Hindlimb muscle (tissue), 1 donor: ENCODE data around the gene RAB5IF. TPM values are rescaled to one million over a fixed set of nuclear protein-coding genes. Genes with fewer than 3 reads are reported as not detected.
"Not testable (repeated sequence)": the region's sequence is repeated elsewhere in the genome, so short reads cannot be mapped to it uniquely, and the experiment has no call there.

Experiments
- DNase-seq: peaks from one replicate; pipeline ENCODE4 v3.0.0-alpha.2; 2013
- polyA plus RNA-seq: library from polyadenylated mRNA; unstranded; fragments of 120-200 nt; gene quantifications from one replicate; pipeline ENCODE4 v1.2.1, GENCODE V29; 2013; ENCODE audit not compliant: insufficient read length

The RAB5IF gene
- polyA plus RNA-seq, 1 donor: 41.2 TPM

DNA sequence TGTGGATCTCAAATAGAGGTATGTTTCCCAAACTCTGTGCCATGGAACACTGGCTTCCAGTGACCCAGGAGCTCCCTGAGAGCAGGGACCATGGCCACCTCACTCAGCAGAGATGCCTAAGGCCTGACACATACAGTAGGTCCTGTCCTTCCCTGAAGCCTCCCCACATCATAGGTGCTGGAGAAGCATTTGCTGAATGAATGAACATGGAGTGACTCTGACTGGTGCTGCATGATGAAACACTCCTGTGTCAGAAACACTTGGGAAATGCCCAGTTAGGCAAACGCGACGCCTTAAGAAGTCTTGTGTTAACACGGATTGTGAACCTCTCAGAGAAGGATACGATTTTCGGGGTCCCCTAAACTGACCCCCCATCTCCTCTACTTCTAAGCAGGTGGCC lies 26.1 kb downstream of the RAB5IF start:
- no peak for DNase-seq

DNA sequence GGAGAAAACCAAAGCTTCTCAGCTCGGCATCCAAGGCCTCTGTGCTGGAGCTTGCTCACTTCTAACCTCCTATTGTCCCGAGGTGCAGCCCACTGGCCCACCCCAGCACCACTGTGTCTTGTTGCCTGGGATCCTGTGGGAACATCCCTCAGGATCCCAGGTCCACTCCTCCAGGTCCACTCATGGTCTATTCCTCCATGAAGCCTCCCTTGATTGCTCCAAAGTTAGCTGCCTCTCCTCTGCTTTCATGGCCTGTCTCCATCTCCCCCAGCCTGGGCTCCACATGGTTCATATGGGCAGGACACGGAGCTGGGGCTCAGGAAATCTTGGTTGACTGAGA lies 26.5 kb downstream of the RAB5IF start:
- no peak for DNase-seq

DNA sequence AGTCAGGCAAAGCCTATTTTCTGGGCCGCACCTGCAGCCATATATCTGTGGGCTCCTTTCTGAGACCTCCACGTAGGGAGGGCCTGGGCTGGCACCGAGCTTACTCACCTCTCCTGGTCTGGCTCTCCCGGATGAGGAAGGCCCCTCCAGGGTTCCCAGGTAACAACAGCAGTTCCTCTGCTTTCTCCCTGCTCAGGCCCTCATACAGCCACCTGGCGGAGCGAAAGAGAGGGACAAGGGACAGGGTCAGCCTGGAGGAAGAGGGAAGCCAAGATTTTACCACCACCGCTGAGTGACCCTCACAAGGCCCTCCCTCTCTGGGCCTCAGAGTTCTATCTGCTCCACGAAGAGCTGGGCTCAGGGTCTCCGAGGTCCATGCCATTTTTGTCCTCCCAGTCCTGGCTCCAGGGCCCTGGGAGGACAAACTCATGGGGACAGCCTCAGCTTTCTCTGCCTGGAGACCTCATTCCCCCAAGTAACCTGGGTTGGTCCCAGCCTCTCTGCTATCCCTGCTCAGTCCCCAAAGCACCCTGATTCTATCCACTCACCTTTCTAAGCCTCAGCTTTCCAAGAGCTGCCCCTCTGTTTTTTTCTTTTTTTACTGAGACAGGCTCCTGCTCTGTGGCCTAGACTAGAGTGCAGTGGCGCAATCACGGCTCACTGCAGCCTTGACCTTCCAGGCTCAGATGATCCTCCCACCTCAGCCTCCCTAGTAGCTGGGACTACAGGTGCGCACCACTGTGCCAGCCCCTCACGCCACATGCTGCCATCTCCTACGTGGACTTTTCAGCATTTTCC lies 27.1 kb downstream of the RAB5IF start:
- DNase-seq: no peak

DNA sequence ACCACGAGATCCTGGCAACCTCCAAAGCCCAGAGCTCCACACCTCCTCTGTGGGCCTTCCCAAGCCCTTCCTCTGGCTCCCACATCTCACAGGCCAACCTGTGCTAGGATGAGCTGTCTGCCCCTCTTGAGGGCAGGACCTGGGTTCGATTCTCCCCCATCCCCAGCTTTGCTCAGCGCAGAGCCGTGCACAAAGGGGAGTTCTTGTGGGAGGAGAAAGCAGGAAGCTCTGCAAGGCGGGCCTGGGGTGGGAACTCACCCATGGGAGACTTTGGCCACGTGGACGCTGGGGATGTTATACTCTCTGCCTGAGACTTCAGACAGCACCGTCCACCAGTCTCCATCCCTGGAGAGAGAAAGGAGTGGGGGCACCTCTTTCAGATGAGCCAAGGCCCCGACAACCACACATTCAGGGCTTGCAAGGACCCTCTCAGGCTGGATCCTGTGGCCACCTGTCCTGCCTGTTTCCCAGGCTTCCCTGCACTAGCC lies 27.8 kb downstream of the RAB5IF start:
- DNase-seq: no peak

- DNase-seq: no peak
Observed at GRCh38 chr20:36634342-36634741, 28.8 kb downstream of the RAB5IF start.

DNA sequence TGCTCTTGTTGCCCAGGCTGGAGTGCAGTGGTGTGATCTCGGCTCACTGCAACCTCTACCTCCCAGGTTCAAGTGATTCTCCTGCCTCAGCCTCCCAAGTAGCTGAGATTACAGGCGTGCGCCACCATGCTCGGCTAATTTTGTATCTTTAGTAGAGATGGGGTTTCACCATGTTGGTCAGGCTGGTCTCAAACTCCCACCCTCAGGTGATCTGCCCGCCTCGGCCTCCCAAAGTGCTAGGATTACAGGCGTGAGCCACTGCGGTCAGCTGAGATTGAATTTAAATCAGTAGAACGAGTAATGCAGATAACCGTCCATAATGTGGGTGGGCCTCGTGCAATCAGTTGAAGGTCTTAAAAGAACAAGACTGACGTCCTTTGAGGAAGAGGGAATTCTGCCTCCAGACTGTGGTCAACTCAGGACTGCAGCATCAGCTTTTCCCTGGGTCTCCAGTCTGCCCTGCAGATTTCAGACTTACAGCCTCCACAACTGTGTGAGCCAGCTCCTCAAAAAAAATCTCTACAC lies 33.4 kb downstream of the RAB5IF start:
- DNase-seq: not testable (repeated sequence)

DNA sequence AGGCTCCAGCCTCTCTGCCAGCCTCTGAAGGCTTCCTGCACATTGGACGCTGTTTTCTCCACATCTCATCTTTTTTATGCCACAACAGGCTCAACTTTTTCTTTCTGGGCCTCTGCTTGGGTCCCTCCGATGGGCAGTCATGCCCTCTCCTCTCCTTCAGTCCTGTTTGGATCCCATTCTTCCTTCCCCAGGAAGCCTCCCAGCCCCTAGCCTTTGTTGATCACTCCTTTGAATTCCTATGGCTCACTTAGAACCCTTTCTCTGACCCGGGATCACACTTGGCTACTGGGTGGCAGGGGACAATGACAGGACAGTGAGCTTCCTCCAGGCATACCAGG lies 35.9 kb downstream of the RAB5IF start:
- no peak for DNase-seq

- no peak for DNase-seq
Observed at GRCh38 chr20:36642136-36642535, 36.6 kb downstream of the RAB5IF start.

DNA sequence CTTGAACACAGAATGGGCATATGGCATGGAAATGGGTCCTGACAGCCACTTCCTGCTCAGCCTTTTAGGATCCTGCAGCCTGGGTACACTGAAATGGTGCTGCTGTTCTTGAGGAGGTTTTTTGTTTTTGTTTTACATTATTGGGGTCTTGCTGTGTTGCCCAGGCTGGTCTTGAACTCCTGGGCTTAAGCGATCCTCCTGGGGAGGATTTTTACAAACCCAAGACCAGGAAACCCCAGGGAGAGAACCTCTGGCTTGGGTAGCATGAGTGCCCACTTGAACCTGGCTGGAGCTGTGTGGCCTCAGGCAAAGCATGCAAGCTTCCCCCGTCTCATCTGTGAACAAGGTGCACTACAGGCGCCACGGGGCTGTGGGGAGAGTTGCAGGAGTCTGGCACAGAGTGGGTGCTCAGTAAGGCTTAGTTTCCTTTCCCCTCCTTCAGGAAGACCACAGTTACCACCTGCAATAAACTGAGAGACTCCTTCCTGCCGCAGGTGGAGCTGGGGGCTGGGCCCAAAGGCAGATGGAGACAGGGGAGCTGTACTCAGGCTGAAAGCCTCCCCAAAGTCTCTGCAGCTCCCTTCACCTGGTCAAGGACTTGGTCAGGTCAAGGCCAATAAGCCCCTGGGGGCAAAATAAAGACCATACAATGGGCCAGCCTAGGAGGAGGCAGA lies 38.6 kb downstream of the RAB5IF start:
- DNase-seq: no peak

DNA sequence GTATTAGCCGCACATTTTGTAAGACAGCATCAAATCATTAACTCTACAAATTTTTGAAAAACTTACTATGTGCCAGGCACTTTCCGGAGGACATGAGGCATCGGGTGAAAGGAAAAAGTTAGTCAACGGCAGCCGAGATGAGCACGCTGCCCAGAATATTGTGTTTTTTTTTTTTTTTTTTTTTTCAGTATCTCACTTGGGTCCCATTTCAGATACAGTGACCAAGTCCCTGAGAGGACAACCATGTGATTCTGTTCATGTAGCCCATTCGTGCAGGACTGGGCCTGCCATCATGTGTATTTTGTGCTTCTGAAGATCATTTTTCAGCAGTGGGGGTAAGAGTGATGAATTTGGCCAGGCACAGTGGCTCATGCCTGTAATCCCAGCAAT lies 39.1 kb downstream of the RAB5IF start:
- DNase-seq: no peak

GRCh38 chr20:36645353-36645752 lies 39.8 kb downstream of the RAB5IF start:
- DNase-seq: no peak

- no peak for DNase-seq
Observed at GRCh38 chr20:36645998-36646397, 40.4 kb downstream of the RAB5IF start, which contains the start of gene SLA2. Gene SLA2 (minus strand): TSS chr20:36646196. CDS start chr20:36641335, 4,861 bp downstream.

DNA sequence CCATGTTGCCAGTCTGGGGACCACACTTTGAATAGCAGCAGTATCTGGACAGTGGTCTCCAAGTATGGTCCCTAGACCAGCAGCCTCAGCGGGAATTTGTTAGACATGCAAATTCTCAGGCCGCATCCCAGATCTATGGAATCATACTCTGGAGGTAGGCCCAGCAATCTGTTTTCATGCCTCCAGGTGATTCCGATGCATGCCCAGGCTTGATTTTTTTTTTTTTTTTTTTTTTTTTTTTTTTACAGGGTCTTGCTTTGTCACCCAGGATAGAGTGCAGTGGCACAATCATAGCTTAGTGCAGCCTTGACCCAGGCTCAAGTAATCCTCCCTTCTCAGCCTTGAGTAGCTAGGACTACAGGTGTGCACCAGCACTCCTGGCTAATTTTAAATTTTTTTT lies 41.1 kb downstream of the RAB5IF start:
- DNase-seq: no peak

DNA sequence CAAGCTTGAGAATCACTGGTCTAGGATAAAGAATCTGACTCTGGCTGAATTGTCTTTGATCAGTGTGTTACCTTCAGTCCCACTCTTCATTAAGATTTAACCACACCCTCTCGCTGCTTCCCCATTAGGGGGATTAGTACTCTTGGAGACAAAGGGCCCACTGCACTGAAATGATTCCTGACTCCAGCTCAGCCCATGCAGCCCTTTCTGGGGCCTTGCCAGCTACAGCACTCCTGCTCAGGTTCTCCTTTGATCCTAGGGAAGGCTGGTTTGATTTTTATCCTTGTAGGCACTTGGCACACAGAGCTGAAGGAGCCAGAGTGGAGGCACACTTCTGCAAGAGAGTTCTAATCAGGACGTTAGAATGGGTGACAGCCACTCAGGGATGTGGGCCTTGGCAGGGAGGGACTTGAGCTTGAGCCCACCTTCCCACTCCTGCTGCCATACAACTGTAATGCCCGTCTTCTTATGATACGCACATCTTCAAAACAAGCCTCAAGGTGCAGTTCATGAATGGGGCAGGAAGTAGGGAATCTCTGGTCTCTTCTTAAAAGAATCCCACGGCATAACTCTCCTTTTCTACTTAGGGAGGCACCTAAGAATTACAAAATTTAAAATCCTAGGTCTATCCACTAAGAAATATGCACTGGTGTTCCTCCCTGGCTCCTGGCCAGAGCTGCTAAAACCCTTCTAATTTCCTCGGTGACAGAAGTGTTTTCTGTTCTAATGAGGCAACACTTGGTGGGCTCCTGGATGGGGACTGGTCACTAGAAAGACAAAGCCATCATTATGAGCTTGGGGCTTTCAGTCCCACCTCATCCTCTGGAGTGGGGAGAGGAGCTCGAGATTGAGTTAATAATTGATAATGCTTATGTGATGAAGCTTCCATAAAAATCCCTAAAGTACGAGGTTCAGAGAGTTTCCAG lies 41.9 kb downstream of the RAB5IF start:
- no peak for DNase-seq

DNA sequence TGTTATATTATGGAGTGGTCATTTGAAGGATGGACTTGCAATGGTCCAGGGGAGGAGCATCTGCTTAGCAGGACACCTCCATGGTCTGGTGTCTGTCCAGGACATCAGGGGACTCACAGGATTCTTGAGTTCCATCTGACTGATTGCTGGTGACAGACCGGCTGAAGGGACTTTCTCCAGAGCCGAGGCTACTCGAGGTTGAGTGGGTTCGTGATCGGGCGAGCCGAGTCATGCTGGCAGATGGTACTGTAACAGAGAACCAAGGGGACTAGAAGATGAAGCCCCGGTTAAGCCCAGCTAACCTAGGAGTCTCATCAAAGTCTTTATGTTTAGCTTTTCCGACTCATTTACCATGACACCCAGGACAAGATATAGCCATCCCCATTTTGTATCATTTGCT lies 47.9 kb downstream of the RAB5IF start:
- DNase-seq: no peak

DNA sequence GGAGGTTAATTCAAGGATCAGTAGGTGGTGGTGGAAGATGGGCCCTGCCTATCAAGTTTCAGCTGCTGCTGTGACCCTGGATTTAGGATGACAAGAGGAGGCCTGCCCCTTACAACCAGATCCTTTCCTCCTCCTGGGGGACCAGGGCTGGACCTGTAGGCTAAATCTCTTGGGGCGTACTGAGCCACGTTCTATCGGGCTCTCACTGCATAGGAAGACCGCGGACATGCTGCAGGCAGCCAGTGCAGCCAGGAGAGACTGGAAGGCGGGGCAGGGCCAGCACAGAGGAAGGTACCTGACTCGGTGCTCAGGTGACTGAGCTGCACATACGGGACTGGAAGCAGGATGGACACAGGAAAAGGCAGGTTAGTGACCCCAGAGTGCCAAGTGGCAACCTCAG lies 48.9 kb downstream of the RAB5IF start:
- no peak for DNase-seq

DNA sequence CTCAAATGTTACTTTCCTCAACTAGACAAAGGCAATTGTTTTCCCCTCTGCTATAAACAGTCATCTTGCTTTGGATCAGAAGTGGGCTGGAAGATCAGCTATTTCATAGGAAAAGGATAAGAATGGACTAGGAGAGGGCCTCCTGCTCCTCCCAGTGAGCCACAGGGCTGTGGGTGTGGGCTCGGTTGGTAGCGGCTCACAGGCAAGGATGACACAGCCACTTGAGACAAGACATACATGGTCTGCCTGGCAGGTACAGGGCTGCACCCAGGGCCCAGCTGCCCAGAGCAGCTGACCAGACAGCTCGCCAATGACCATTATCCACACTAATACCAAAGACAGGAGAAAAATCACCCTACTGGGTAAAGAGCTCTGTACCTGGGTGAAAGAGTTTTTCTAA lies 49.4 kb downstream of the RAB5IF start:
- DNase-seq: no peak

GRCh38 chr20:36656733-36657132 lies 51.2 kb downstream of the RAB5IF start:
- no peak for DNase-seq

DNA sequence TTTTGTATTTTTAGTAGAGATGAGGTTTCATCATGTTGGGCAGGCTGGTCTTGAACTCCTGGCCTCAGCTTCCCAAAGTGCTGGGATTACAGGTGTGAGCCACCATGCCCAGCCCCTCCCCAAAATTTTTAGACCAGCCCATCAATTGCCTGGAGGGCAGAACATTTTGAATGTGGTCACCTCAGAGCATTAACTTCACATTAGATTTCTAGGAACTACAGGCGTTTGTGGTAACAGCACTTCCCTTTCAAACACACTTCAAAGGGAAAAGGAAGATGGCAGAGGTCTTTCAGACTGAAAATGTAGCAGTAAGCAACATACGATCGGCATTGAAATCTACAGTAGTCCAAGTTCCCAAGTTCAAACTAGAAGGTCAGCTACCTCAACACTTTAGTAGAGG lies 52.7 kb downstream of the RAB5IF start:
- DNase-seq: no peak
